ENCODE results near the gene PTPRN2.

The PTPRN2 gene

DNA sequence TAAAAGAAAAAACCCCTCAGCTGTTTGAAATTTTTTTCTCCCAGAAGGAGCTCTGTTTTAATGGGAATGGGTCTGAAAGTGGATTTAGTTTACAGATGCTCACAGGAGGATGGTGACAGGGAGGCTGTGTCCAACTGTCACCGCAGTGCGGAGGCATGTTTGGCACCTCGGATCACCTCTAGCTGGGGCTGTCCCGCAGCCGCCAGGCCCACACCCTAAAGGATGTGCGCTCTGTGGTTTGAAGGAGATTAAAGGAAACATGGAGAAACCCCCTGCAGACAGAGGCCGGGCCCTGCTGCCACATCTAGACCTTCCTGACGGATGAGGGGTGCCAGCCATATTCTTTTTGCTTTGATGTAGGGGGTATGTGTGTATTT lies 1090.3 kb downstream of the PTPRN2 start:
- Histone ChIP-seq H3K4ac (ENCODE audit: low read depth, low read length) (no peak overlapping the region), H3K27me3 (ENCODE audit: insufficient read depth, low read length, poor library complexity) (no peaks in the 10 kb centered on the region), H2AK5ac (ENCODE audit: low read length) (no peak overlapping the region), H3K27ac (ENCODE audit: low read depth, low read length) (no peak overlapping the region), H3K4me1 (ENCODE audit: control insufficient read depth, low read depth, low read length) (no peaks in the 10 kb centered on the region), H2BK15ac (replicated peaks; ENCODE audit: low read depth) (no peak overlapping the region), H3K36me3 (ENCODE audit: control insufficient read depth, insufficient read depth, low read length) (no peaks in the 10 kb centered on the region), H2BK120ac (ENCODE audit: low read depth, low read length) (no peak overlapping the region), H4K5ac (ENCODE audit: low read length) (no peak overlapping the region), H4K8ac (ENCODE audit: low read depth, low read length) (no peak overlapping the region), H3K4me3 (ENCODE audit: low read length) (no peak overlapping the region), H3K18ac (ENCODE audit: low read length) (no peak overlapping the region), H2BK5ac (ENCODE audit: low read length) (no peak overlapping the region), H3K9ac (ENCODE audit: low read length) (no peak overlapping the region), H3K79me2 (ENCODE audit: control insufficient read depth, insufficient read depth, low read length) (no peaks in the 10 kb centered on the region), H3K4me2 (ENCODE audit: low read length) (no peak overlapping the region), H3K23ac (ENCODE audit: low read length) (no peak overlapping the region), H3K79me1 (ENCODE audit: low read length) (no peaks in the 10 kb centered on the region), H3K56ac (ENCODE audit: low read length) (no peak overlapping the region)
- no peak for DNase-seq
- no CpG with 5 or more reads among the region's 8 CpGs for whole genome bisulfite sequencing (ENCODE audit: extremely low coverage, insufficient coverage, low lambda C conversion rate)

GRCh38 chr7:157496416-157497275 lies 1091.0 kb downstream of the PTPRN2 start:
- Histone ChIP-seq H3K4ac (ENCODE audit: low read depth, low read length) (no peak overlapping the region), H4K5ac (ENCODE audit: low read length) (no peak overlapping the region), H3K9ac (ENCODE audit: low read length) (no peak overlapping the region), H3K18ac (ENCODE audit: low read length) (no peak overlapping the region), H4K8ac (ENCODE audit: low read depth, low read length) (no peak overlapping the region), H2BK5ac (ENCODE audit: low read length) (no peak overlapping the region), H2BK120ac (ENCODE audit: low read depth, low read length) (no peak overlapping the region), H3K79me2 (ENCODE audit: control insufficient read depth, insufficient read depth, low read length) (no peaks in the 10 kb centered on the region), H3K4me2 (ENCODE audit: low read length) (no peak overlapping the region), H3K36me3 (ENCODE audit: control insufficient read depth, insufficient read depth, low read length) (no peaks in the 10 kb centered on the region), H3K4me1 (ENCODE audit: control insufficient read depth, low read depth, low read length) (no peaks in the 10 kb centered on the region), H3K4me3 (ENCODE audit: low read length) (no peak overlapping the region), H3K79me1 (ENCODE audit: low read length) (no peaks in the 10 kb centered on the region), H2BK15ac (replicated peaks; ENCODE audit: low read depth) (no peak overlapping the region), H2AK5ac (ENCODE audit: low read length) (no peak overlapping the region), H3K23ac (ENCODE audit: low read length) (no peak overlapping the region), H3K56ac (ENCODE audit: low read length) (no peak overlapping the region), H3K27ac (ENCODE audit: low read depth, low read length) (no peak overlapping the region), H3K27me3 (ENCODE audit: insufficient read depth, low read length, poor library complexity) (no peaks in the 10 kb centered on the region)
- WGBS (ENCODE audit: extremely low coverage, insufficient coverage, low lambda C conversion rate), result no CpG with 5 or more reads among the region's 31 CpGs
- DNase-seq, result no peak

- Histone ChIP-seq H3K4ac (ENCODE audit: low read depth, low read length) (no peak overlapping the region), H3K36me3 (ENCODE audit: control insufficient read depth, insufficient read depth, low read length) (no peaks in the 10 kb centered on the region), H3K56ac (ENCODE audit: low read length) (no peak overlapping the region), H2BK5ac (ENCODE audit: low read length) (no peak overlapping the region), H2AK5ac (ENCODE audit: low read length) (no peak overlapping the region), H2BK15ac (replicated peaks; ENCODE audit: low read depth) (no peak overlapping the region), H3K18ac (ENCODE audit: low read length) (no peak overlapping the region), H4K8ac (ENCODE audit: low read depth, low read length) (no peak overlapping the region), H3K4me1 (ENCODE audit: control insufficient read depth, low read depth, low read length) (no peaks in the 10 kb centered on the region), H4K5ac (ENCODE audit: low read length) (no peak overlapping the region), H3K9ac (ENCODE audit: low read length) (no peak overlapping the region), H3K79me2 (ENCODE audit: control insufficient read depth, insufficient read depth, low read length) (no peaks in the 10 kb centered on the region), H3K23ac (ENCODE audit: low read length) (no peak overlapping the region), H3K4me3 (ENCODE audit: low read length) (no peak overlapping the region), H2BK120ac (ENCODE audit: low read depth, low read length) (no peak overlapping the region), H3K79me1 (ENCODE audit: low read length) (no peaks in the 10 kb centered on the region), H3K27ac (ENCODE audit: low read depth, low read length) (no peak overlapping the region), H3K4me2 (ENCODE audit: low read length) (no peak overlapping the region), H3K27me3 (ENCODE audit: insufficient read depth, low read length, poor library complexity) (no peaks in the 10 kb centered on the region)
- DNase-seq, result no peak
- no CpG with 5 or more reads among the region's 13 CpGs for WGBS (ENCODE audit: extremely low coverage, insufficient coverage, low lambda C conversion rate)
Measured at GRCh38 chr7:157495594-157495993, 1092.0 kb downstream of the PTPRN2 start.

DNA sequence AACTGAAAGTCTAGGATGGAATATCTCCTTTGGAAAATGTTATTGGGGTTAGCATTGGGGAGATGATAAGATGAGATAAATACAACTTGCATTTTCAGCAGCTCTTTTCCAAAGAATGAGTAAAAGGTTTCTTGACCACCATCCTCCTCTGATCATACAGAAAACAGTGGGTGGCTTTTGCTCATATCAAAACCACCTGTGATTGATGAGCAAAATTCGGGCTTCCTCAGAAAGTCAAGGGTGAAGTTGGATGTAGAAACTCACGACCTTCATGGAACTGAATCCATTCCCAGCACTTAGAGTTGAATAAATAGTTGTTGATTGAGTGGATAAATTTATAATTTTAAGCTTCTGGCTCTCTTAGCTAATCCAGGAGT lies 1092.5 kb downstream of the PTPRN2 start:
- no peaks in the 10 kb centered on the region for H3K79me2 ChIP-seq (ENCODE audit: control insufficient read depth, insufficient read depth, low read length)
- no peak overlapping the region for H3K23ac ChIP-seq (ENCODE audit: low read length)
- H3K27ac ChIP-seq (ENCODE audit: low read depth, low read length), result no peak overlapping the region
- no peak overlapping the region for H2BK120ac ChIP-seq (ENCODE audit: low read depth, low read length)
- H2BK15ac ChIP-seq (replicated peaks; ENCODE audit: low read depth), result no peak overlapping the region
- no peak overlapping the region for H4K8ac ChIP-seq (ENCODE audit: low read depth, low read length)
- WGBS (ENCODE audit: extremely low coverage, insufficient coverage, low lambda C conversion rate), result no CpG with 5 or more reads among the region's 2 CpGs
- H2BK5ac ChIP-seq (ENCODE audit: low read length), result no peak overlapping the region
- no peak overlapping the region for H3K4ac ChIP-seq (ENCODE audit: low read depth, low read length)
- no peak overlapping the region for H4K5ac ChIP-seq (ENCODE audit: low read length)
- no peaks in the 10 kb centered on the region for H3K4me1 ChIP-seq (ENCODE audit: control insufficient read depth, low read depth, low read length)
- no peaks in the 10 kb centered on the region for H3K36me3 ChIP-seq (ENCODE audit: control insufficient read depth, insufficient read depth, low read length)
- H3K4me3 ChIP-seq (ENCODE audit: low read length), result no peak overlapping the region
- no peaks in the 10 kb centered on the region for H3K27me3 ChIP-seq (ENCODE audit: insufficient read depth, low read length, poor library complexity)
- no peak overlapping the region for H2AK5ac ChIP-seq (ENCODE audit: low read length)
- no peak overlapping the region for H3K9ac ChIP-seq (ENCODE audit: low read length)
- no peaks in the 10 kb centered on the region for H3K79me1 ChIP-seq (ENCODE audit: low read length)
- no peak overlapping the region for H3K56ac ChIP-seq (ENCODE audit: low read length)
- DNase-seq, result no peak
- H3K18ac ChIP-seq (ENCODE audit: low read length), result no peak overlapping the region
- no peak overlapping the region for H3K4me2 ChIP-seq (ENCODE audit: low read length)

DNA sequence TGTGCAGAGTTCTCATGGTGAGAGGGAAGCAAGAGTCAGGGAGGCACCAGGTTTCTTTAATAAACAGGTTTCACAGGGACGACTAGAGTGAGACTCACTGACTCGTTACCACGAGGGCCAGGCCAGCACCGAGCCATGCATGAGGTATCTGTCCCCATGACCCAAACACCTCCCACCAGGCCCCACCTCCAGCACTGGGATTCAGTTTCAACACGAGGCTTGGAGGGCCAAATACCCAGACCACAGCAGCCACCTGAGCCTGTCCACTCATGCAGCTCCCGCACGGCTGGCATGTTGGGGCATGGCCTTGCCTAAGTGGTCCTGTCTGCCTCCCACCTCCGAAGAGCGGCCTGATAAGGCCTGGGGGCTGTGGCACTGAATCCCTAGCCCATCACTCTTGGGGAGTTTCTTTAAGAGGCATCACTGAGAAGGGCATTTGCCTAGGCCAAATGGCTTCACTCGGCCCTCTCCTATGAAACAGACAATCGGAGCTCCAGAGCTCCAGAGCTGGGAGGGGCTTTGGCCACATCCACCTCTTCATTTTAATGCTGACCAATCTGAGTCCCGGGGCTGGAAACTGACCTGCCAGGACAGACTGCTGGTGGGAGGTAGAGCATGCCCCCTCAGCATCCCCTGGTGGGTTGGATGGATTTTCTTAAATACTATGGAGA lies 1093.0 kb downstream of the PTPRN2 start:
- H3K18ac ChIP-seq (ENCODE audit: low read length), result no peak overlapping the region
- DNase-seq, result no peak
- no peak overlapping the region for H3K9ac ChIP-seq (ENCODE audit: low read length)
- no peak overlapping the region for H4K5ac ChIP-seq (ENCODE audit: low read length)
- no peak overlapping the region for H3K4ac ChIP-seq (ENCODE audit: low read depth, low read length)
- H3K4me3 ChIP-seq (ENCODE audit: low read length), result no peak overlapping the region
- no CpG with 5 or more reads among the region's 12 CpGs for WGBS (ENCODE audit: extremely low coverage, insufficient coverage, low lambda C conversion rate)
- H3K27ac ChIP-seq (ENCODE audit: low read depth, low read length), result no peak overlapping the region
- no peak overlapping the region for H3K4me2 ChIP-seq (ENCODE audit: low read length)
- no peak overlapping the region for H2AK5ac ChIP-seq (ENCODE audit: low read length)
- H3K79me2 ChIP-seq (ENCODE audit: control insufficient read depth, insufficient read depth, low read length), result no peaks in the 10 kb centered on the region
- no peaks in the 10 kb centered on the region for H3K79me1 ChIP-seq (ENCODE audit: low read length)
- no peak overlapping the region for H2BK15ac ChIP-seq (replicated peaks; ENCODE audit: low read depth)
- H4K8ac ChIP-seq (ENCODE audit: low read depth, low read length), result no peak overlapping the region
- no peaks in the 10 kb centered on the region for H3K4me1 ChIP-seq (ENCODE audit: control insufficient read depth, low read depth, low read length)
- no peak overlapping the region for H3K23ac ChIP-seq (ENCODE audit: low read length)
- no peak overlapping the region for H3K56ac ChIP-seq (ENCODE audit: low read length)
- H2BK120ac ChIP-seq (ENCODE audit: low read depth, low read length), result no peak overlapping the region
- H3K36me3 ChIP-seq (ENCODE audit: control insufficient read depth, insufficient read depth, low read length), result no peaks in the 10 kb centered on the region
- H3K27me3 ChIP-seq (ENCODE audit: insufficient read depth, low read length, poor library complexity), result no peaks in the 10 kb centered on the region
- no peak overlapping the region for H2BK5ac ChIP-seq (ENCODE audit: low read length)
